Fibroblast of peridontal ligament (primary cell): ENCODE results near the gene RET.

Experiments used
- DNase-seq: peaks from one replicate; pipeline ENCODE4 v3.0.0-alpha.2; 2010; ENCODE audit errors: extremely low read depth

RET gene

GRCh38 chr10:43076876-43077420 lies at the start of gene RET:
TSS of gene RET (plus strand) at chr10:43077069. CDS start at chr10:43077259, 190 bp downstream.
- DNase-seq = no peak

GRCh38 chr10:43027331-43027955 lies 49.4 kb upstream of the RET start:
- no peak for DNase-seq

- DNase-seq = no peak
Measured at GRCh38 chr10:43028143-43028542, 48.7 kb upstream of the RET start.

- no peak for DNase-seq
Measured at GRCh38 chr10:43029043-43029442, 47.8 kb upstream of the RET start.

GRCh38 chr10:43032613-43033012 lies 44.3 kb upstream of the RET start:
- DNase-seq = no peak

GRCh38 chr10:43035800-43036199 lies 41.1 kb upstream of the RET start:
- no peak for DNase-seq

GRCh38 chr10:43036481-43037428 lies 40.1 kb upstream of the RET start:
- no peak for DNase-seq

DNA sequence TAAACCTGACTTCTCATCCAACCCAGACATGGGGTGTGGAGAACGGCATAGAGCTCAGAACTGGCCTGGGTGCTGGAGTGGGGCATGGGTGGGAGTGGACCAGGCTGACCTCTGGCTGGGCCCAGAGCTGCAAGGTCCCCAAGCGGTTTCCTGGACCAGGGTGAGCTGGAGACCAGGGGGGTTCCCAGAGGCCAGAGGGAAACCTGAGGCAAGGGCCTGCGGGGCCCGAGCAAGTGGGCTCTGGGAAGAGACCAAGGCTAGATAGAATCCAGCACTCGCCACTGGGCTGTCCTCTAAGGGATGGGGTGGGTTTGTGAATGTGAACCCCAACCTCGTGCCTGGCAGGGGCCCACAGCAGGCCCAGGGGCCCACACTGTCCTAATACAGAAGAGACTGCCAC lies 39.4 kb upstream of the RET start:
- no peak for DNase-seq

- DNase-seq = no peak
Measured at GRCh38 chr10:43037942-43038782, 38.7 kb upstream of the RET start.

GRCh38 chr10:43038783-43039623 lies 37.9 kb upstream of the RET start:
- DNase-seq = no peak

DNA sequence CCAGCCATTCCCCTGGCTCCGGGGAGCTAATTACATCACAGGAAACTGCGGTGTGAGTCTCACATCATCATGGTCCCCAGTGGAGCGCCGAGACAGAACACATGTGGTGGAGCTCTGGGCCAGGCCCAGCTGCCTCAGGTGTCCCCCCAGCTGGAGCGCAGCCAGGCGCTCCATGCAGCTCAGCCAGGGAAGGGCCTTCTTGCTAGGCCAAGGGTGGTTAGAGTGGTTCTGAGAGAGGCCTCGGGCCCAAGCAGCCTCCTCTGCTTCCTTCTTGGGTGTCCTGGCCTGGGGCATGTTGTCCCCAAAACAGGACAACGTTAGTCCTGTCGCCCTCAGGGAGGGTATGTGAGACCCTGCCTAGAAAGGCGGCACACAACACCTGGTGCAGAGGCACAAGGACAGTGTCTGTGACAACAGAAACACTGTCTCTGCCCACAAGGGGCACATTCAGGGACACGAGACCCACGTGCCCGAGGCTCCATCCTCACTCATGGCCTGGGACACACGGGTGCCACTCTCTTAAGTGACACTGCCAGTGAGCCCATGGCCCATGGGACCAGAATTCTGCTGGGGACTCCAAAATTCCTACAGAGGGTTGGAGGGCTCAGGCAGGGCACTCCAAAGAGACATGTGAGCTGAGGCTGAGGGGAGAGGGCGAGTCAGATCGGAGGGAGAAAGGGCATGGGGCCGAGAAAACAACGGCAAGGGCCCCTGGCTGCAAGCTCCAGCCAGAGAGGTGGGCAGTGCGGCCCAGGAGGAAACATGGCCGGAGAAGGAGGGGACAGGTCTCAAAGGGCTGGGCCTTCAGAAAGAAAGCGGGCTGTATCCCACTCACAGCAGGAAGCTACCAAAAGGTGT lies 37.0 kb upstream of the RET start:
- DNase-seq = no peak

- no peak for DNase-seq
Measured at GRCh38 chr10:43040482-43041256, 36.2 kb upstream of the RET start.

GRCh38 chr10:43041422-43042342 lies 35.2 kb upstream of the RET start:
- no peak for DNase-seq

DNA sequence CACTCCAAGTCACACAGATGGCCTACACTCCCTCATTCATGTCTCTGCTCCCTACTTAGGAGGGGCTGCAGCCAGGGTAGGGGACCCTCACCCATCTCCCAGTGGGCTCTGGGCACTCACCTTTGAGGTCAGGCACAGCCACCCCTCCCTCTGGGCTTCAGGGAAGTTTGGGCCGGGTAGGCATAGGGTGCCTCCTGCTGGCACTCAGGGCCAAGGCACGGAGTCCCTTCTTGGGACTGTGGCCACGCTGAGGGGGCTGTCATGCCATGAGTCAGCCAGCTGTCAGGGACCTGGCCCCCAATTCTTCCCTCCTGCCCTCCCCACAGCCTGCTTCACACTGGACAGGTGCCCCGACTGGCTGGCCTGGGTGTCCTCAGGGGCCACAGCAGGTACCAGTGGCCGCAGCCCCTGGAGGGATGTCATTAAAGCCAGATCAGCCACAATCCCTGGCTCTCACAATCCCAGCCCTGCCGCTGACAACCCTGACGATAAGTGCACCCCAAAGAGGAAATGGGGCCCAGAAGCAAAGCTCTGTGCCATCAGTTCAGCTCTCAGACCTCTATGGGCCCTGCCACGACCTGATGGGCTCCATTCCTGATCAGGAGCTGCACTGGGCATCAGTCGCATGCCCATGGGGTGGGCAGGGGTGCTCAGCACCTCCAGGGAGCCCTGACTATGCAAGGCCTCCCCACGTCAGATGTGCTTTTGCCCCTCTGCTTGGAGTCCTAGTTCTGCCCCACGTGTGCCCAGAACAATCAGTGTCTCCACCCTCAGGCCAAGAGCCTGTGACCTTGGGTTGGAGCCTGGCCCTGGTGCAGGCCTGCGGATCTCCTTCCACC lies 34.1 kb upstream of the RET start:
- DNase-seq = no peak

DNA sequence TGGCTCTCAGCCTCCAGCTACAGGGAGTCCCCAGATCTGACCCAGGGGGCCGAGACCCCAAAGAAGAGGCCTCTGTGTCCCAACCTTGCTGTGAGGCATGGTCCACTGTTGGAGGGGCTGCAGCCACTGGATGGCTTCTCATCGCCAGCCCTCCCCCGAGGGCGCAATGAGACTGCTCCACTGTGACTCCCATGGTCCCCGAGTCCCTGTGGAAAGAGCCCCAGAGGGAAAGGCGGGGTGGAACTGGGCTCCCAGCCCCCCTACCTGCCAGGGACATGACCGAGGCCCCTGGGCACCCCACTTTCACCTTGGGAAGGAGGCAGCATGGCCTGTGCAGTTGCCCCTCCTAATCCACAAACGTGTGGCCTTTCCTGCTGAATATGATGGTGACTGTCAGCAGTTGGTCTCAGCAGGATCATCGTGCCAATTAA lies 33.5 kb upstream of the RET start:
- no peak for DNase-seq

DNA sequence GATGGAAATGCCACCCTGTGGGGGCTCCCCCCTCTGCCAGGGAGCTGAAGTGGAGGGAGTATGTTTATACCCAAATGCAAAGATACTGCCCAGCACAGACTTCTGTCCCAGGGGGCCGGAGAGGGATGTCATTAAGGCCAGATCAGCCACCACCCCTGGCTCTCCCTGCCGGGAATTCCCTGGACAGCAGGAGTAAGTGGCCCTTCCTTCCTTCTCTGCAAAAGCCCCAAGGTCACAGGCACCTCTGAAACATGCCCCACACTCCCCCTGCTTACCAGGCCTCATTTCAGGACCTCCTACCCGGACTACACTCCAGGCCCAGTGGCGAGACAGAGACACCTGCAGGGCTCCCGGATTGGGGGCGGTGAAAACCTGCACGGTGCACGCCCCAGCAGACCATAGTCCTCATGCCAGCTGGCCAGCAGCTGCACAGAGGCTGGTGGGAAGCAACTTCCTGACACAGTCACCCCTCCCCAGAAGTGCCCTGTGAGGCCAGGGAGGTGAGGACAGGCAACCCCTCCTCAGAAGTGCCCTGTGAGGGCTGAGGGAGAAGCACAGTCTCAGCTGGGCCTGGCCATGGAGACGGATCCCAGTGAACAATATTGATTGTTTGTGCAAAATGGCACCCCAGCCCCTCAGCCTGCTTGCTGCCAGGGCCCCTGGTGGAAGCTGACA lies 33.0 kb upstream of the RET start:
- no peak for DNase-seq
